ENCODE data around the gene GNPTAB. TPM values are rescaled to one million over a fixed set of nuclear protein-coding genes. Genes with fewer than 3 reads are reported as not detected.
A peak's percentile ranks its signal among the peaks of the same experiment; 100 is the strongest.

The GNPTAB gene
- total and polyA plus RNA-seq, 2 of the 8 experiments (the other 6 are each of a cell fraction or from before 2014, with no cell fraction given): 21.5 to 51.3 TPM

- POLR2A ChIA-PET (ENCODE audit: partially characterized antibody): no interaction called here
- Histone ChIP-seq H3K14ac (ENCODE audit: insufficient read length) (no peak overlapping the region), H2AK5ac (ENCODE audit: low read depth, low read length) (no peak overlapping the region), H3K9ac (replicated peaks in 1 of 4; ENCODE audit: extremely low read depth in 1 of 4, low read depth in 3 of 4, low read length in 3 of 4) (peak overlapping the region in 1 of 4 experiments; percentile 8; a peak in 1 of 7 replicates), H3K4me1 (replicated peaks in 1 of 4; ENCODE audit: control insufficient read depth in 3 of 4, insufficient read depth in 4 of 4, low read length in 3 of 4) (no peaks in the 10 kb centered on the region), H4K91ac (replicated peaks; ENCODE audit: insufficient read length, low read length) (no peak overlapping the region), H2BK5ac (ENCODE audit: low read depth, low read length) (no peak overlapping the region), H3K23ac (ENCODE audit: insufficient read length) (no peak overlapping the region), H3K4me3 (ENCODE audit: extremely low read depth in 1 of 4, insufficient read depth in 2 of 4, low read depth in 3 of 4, low read length in 4 of 4) (no peak overlapping the region), H4K20me1 (replicated peaks in 1 of 2; ENCODE audit: control insufficient read depth in 1 of 2, insufficient read depth in 2 of 2, low read length in 2 of 2) (peaks cover 0 to 2% of the 10 kb centered on the region in 2 experiments), H2BK20ac (ENCODE audit: low read length) (no peak overlapping the region), H3K79me1 (ENCODE audit: low read depth, low read length) (no peaks in the 10 kb centered on the region; the same call in 1 of the 2 replicates), H3K23me2 (ENCODE audit: low read depth, low read length) (no peaks in the 10 kb centered on the region), H3K56ac (replicated peaks; ENCODE audit: insufficient read length, low read depth, low read length) (no peak overlapping the region), H3K4me2 (ENCODE audit: insufficient read depth in 1 of 2, low read depth in 2 of 2, low read length in 2 of 2) (no peak overlapping the region), H3K27ac (ENCODE audit: low read depth, low read length) (no peak overlapping the region), H3K4ac (replicated peaks; ENCODE audit: insufficient read length, low read depth, low read length) (no peak overlapping the region), H3K9me3 (ENCODE audit: insufficient read depth in 2 of 2, low read depth in 1 of 2, low read length in 1 of 2) (no peaks in the 10 kb centered on the region), H2BK15ac (ENCODE audit: low read length) (no peak overlapping the region), H3K79me2 (ENCODE audit: control insufficient read depth in 1 of 2, insufficient read depth in 2 of 2, low read length in 2 of 2) (no peaks in the 10 kb centered on the region), H3K36me3 (ENCODE audit: control insufficient read depth in 2 of 4, insufficient read depth in 4 of 4, low read length in 3 of 4) (peaks cover 16 to 66% (median 32%) of the 10 kb centered on the region in 4 experiments), H2AFZ (ENCODE audit: low read length) (no peak overlapping the region), H3K18ac (ENCODE audit: extremely low read depth, low read length) (no peak overlapping the region), H2BK120ac (replicated peaks; ENCODE audit: low read depth, low read length) (no peak overlapping the region), H3K27me3 (replicated peaks in 1 of 4; ENCODE audit: control insufficient read depth in 3 of 4, extremely low read depth in 1 of 4, insufficient read depth in 3 of 4, low read length in 3 of 4) (no peaks in the 10 kb centered on the region), H2BK12ac (ENCODE audit: low read depth, low read length) (no peak overlapping the region), H4K5ac (ENCODE audit: insufficient read length, low read depth, low read length) (no peak overlapping the region), H4K8ac (ENCODE audit: extremely low read depth, insufficient read depth, low read length) (no peak overlapping the region)
- FAIRE-seq (no peak), DNase-seq (ENCODE audit: low read depth in 1 of 2, low spot score in 2 of 2) (no peak)
- CTCF ChIA-PET (ENCODE audit: partially characterized antibody): interaction anchor here (0.8 to 3.6 kb wide), 7 partner anchors 9 to 72 kb away, joined by 3 to 21 read pairs (median 8); partner anchors contain the start of gene GNPTAB
- no peak for TF ChIP-seq SP1 (IDR thresholded peaks at IDR 0.05; ENCODE audit: low read depth, low read length)
- TF ChIP-seq SP2 (IDR thresholded peaks at IDR 0.05; ENCODE audit: low read length): no peak
- no peak for TF ChIP-seq EZH2 (IDR thresholded peaks at IDR 0.05; ENCODE audit: low read depth, low read length, severe bottlenecking)
- TF ChIP-seq SP4 (IDR thresholded peaks at IDR 0.05; ENCODE audit: low read length): no peak
- 100% methylated on average over 2 of the region's 2 CpGs; no CpG with 5 or more reads in 1 of the 2 experiments for WGBS, 2 experiments (ENCODE audit: extremely low coverage in 1 of 2, insufficient coverage in 1 of 2, insufficient read length in 1 of 2, insufficient replicate concordance in 2 of 2, low coverage in 1 of 2, low lambda C conversion rate in 2 of 2, missing lambda C conversion rate in 1 of 2)
These were observed 62.0 kb downstream of the GNPTAB start for GRCh38 chr12:101768781-101769180.
